CD14-positive monocyte (primary cell): ENCODE measurements around the gene LGI4. TPM values are rescaled to one million over a fixed set of nuclear protein-coding genes. Genes with fewer than 3 reads are reported as not detected.
A peak's percentile ranks its signal among the peaks of the same experiment; 100 is the strongest.

Source experiments
- DNase-seq, 3 donors: peaks; one replicate each; pipeline ENCODE4 v3.0.0-alpha.2; 2011 to 2022
- H2AFZ ChIP-seq: 2 replicates; pipeline ENCODE4 v1.6.0; 2012; ENCODE audit warnings: mild to moderate bottlenecking, low read depth, low read length, inconsistent platforms; ENCODE audit not compliant: insufficient read depth, poor library complexity, severe bottlenecking
- H3K27ac ChIP-seq, 2 donors: 1 replicate in 1 of 2; 2 replicates in 1 of 2; pipeline ENCODE4 v1.5.1; 2012 to 2013; ENCODE audit warnings: low read length in 2 of 2, control low read depth in 1 of 2, inconsistent platforms in 1 of 2, low read depth in 1 of 2, mild to moderate bottlenecking in 1 of 2
- H3K27me3 ChIP-seq, 2 donors: one replicate each; pipeline versions ENCODE4 v1.6.0 to v1.6.1; 2011 to 2013; ENCODE audit warnings: low read length in 2 of 2; ENCODE audit not compliant: control insufficient read depth in 2 of 2, insufficient read depth in 2 of 2
- H3K36me3 ChIP-seq, 2 donors: replicated peaks in 1 of 2; 1 replicate in 1 of 2; 2 replicates in 1 of 2; pipeline versions ENCODE4 v1.5.1 to v1.6.1; 2012 to 2013; ENCODE audit warnings: low read length in 2 of 2, control low read depth in 1 of 2, inconsistent platforms in 1 of 2, mild to moderate bottlenecking in 1 of 2; ENCODE audit not compliant: insufficient read depth in 2 of 2, control insufficient read depth in 1 of 2
- H3K4me1 ChIP-seq, 2 donors: 1 replicate in 1 of 2; 2 replicates in 1 of 2; pipeline versions ENCODE4 v1.5.1 to v1.6.1; 2012 to 2013; ENCODE audit warnings: low read length in 2 of 2, control low read depth in 1 of 2, inconsistent platforms in 1 of 2, mild to moderate bottlenecking in 1 of 2, moderate library complexity in 1 of 2; ENCODE audit not compliant: insufficient read depth in 2 of 2, control insufficient read depth in 1 of 2
- H3K4me2 ChIP-seq: replicated peaks from 2 replicates; pipeline ENCODE3; 2012; ENCODE audit warnings: low read length, moderate library complexity, mild to moderate bottlenecking; ENCODE audit not compliant: poor library complexity, severe bottlenecking; ENCODE audit errors: extremely low read depth
- H3K4me3 ChIP-seq, 3 experiments: fragments of 200-600 bp in 1 of 3; sonication (generic) in 1 of 3; replicated peaks in 1 of 3; 1 replicate in 2 of 3; 2 replicates in 1 of 3; pipeline ENCODE4 v1.5.1; 2011 to 2013; ENCODE audit warnings: low read length in 3 of 3, mild to moderate bottlenecking in 3 of 3, control low read depth in 2 of 3, low read depth in 2 of 3, inconsistent platforms in 1 of 3, moderate library complexity in 1 of 3
- H3K79me2 ChIP-seq: 2 replicates; pipeline ENCODE4 v1.6.0; 2012; ENCODE audit warnings: mild to moderate bottlenecking, control low read depth, inconsistent platforms, low read length, moderate library complexity; ENCODE audit not compliant: insufficient read depth
- H3K9ac ChIP-seq: 2 replicates; pipeline ENCODE4 v1.6.0; 2017; ENCODE audit warnings: low read length, mild to moderate bottlenecking; ENCODE audit not compliant: insufficient read depth, poor library complexity, severe bottlenecking
- H3K9me3 ChIP-seq, 2 donors: replicated peaks in 1 of 2; 1 replicate in 1 of 2; 2 replicates in 1 of 2; pipeline versions ENCODE4 v1.5.1 to v1.6.1; 2012 to 2013; ENCODE audit warnings: low read length in 2 of 2, control low read depth in 1 of 2; ENCODE audit not compliant: control insufficient read depth in 1 of 2, insufficient read depth in 1 of 2
- H4K20me1 ChIP-seq: 2 replicates; pipeline ENCODE4 v1.6.0; 2012; ENCODE audit warnings: mild to moderate bottlenecking, low read length, control low read depth, moderate library complexity; ENCODE audit not compliant: insufficient read depth
- H3K27ac Mint-ChIP-seq, 7 donors: one replicate each; pipeline ENCODE4 v1.8.0; 2020; ENCODE audit warnings: mild to moderate bottlenecking in 7 of 7, mixed read lengths in 7 of 7, moderate library complexity in 6 of 7, inconsistent platforms in 2 of 7
- H3K27me3 Mint-ChIP-seq, 3 donors: one replicate each; pipeline ENCODE4 v1.8.0; 2021 to 2022; ENCODE audit warnings: low read depth in 3 of 3, mild to moderate bottlenecking in 3 of 3, mixed read lengths in 3 of 3, moderate library complexity in 3 of 3, inconsistent platforms in 1 of 3
- H3K36me3 Mint-ChIP-seq, 2 donors: one replicate each; pipeline ENCODE4 v1.8.0; 2020; ENCODE audit warnings: mixed read lengths in 2 of 2, inconsistent platforms in 1 of 2, mild to moderate bottlenecking in 1 of 2
- H3K4me1 Mint-ChIP-seq: one replicate; pipeline ENCODE4 v1.8.0; 2020; ENCODE audit warnings: mild to moderate bottlenecking, mixed read lengths
- H3K4me3 Mint-ChIP-seq, 2 donors: one replicate each; pipeline ENCODE4 v1.8.0; 2020; ENCODE audit warnings: mild to moderate bottlenecking in 2 of 2, mixed read lengths in 2 of 2, moderate library complexity in 1 of 2
- H3K9me3 Mint-ChIP-seq, 7 donors: one replicate each; pipeline ENCODE4 v1.8.0; 2020 to 2022; ENCODE audit warnings: mixed read lengths in 7 of 7, mild to moderate bottlenecking in 6 of 7, moderate library complexity in 6 of 7, inconsistent platforms in 2 of 7
- WGBS: methylation state at CpG from one replicate; pipeline ENCODE4 v1.1.5; 2013; ENCODE audit warnings: missing lambda C conversion rate; ENCODE audit not compliant: insufficient coverage; 5-methylcytosine and 5-hydroxymethylcytosine counted together
- intact Hi-C, 2 donors: fragments of 100-400 bp; cut with micrococcal nuclease; formaldehyde crosslinking; loops; one replicate each; pipeline versions ENCODE4 v1.15.0 to v1.15.1; 2023
- polyA plus RNA-seq, 3 donors: library from polyadenylated mRNA; depleted of rRNA in 1 of 3; unstranded in 2 of 3; stranded (reverse) in 1 of 3; fragments of 300-500 nt in 2 of 3; fragments of >200 nt in 1 of 3; fragmentation: Illumina TruSeq in 2 of 3; gene quantifications; 1 replicate in 2 of 3; 2 replicates in 1 of 3; pipeline ENCODE4 v1.2.3, GENCODE V29; 2012 to 2021
- TF ChIP-seq, protein P1 (sequence below): fragments of 200-600 bp; IDR thresholded peaks from one replicate; pipeline ENCODE4 v1.8.0; 2022; ENCODE audit warnings: antibody characterized with exemption, mild to moderate bottlenecking

LGI4 gene
- polyA plus RNA-seq, 3 donors: 1.1 TPM; not detected in 2

GRCh38 chr19:35140207-35140961, 5.5 kb upstream of the LGI4 start:
- H3K36me3 Mint-ChIP-seq: no peaks in the 10 kb centered on the region
- Histone ChIP-seq H2AFZ (no peak overlapping the region), H3K4me2 (peak overlapping the region; percentile 36), H3K36me3 (no peaks in the 10 kb centered on the region), H3K79me2 (no peaks in the 10 kb centered on the region), H4K20me1 (no peaks in the 10 kb centered on the region), H3K27ac (no peak overlapping the region), H3K9me3 (peaks cover 0 to 8% of the 10 kb centered on the region in 2 donors), H3K4me1 (peaks cover 47 to 49% of the 10 kb centered on the region in 2 donors), H3K9ac (no peak overlapping the region), H3K4me3 (peak overlapping the region in 1 of 3 experiments; percentile 38), H3K27me3 (peaks cover 23 to 36% of the 10 kb centered on the region in 2 donors)
- H3K9me3 Mint-ChIP-seq: peaks cover 0 to 13% (median 0%) of the 10 kb centered on the region in 7 donors
- H3K27me3 Mint-ChIP-seq: peaks cover 29 to 45% (median 31%) of the 10 kb centered on the region in 3 donors
- DNase-seq: no peak
- H3K27ac Mint-ChIP-seq: peak overlapping the region in 4 of 7 donors; percentile 27 to 66 (median 39)
- H3K4me1 Mint-ChIP-seq: peaks cover 51% of the 10 kb centered on the region
- intact Hi-C loops: loop anchor here in 1 of 2 donors (5.0 kb wide), 1 partner anchor 127 kb away; the partner anchor contains the start of gene USF2
- WGBS: 64% methylated on average over 12 of the region's 12 CpGs
- H3K4me3 Mint-ChIP-seq: peak overlapping the region in 1 of 2 donors; percentile 32
- TF ChIP-seq, protein P1, sequence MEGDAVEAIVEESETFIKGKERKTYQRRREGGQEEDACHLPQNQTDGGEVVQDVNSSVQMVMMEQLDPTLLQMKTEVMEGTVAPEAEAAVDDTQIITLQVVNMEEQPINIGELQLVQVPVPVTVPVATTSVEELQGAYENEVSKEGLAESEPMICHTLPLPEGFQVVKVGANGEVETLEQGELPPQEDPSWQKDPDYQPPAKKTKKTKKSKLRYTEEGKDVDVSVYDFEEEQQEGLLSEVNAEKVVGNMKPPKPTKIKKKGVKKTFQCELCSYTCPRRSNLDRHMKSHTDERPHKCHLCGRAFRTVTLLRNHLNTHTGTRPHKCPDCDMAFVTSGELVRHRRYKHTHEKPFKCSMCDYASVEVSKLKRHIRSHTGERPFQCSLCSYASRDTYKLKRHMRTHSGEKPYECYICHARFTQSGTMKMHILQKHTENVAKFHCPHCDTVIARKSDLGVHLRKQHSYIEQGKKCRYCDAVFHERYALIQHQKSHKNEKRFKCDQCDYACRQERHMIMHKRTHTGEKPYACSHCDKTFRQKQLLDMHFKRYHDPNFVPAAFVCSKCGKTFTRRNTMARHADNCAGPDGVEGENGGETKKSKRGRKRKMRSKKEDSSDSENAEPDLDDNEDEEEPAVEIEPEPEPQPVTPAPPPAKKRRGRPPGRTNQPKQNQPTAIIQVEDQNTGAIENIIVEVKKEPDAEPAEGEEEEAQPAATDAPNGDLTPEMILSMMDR: no peak

GRCh38 chr19:35138305-35138892, 3.5 kb upstream of the LGI4 start, which contains the start of gene FXYD1:
TSS of gene FXYD1 (plus strand) at chr19:35138824. CDS start at chr19:35140080, 1,256 bp downstream.
- Histone ChIP-seq H3K4me2 (no peak within 1 kb of the TSS), H3K27me3 (peaks cover 9 to 17% of the 10 kb centered on the region in 2 donors), H3K9ac (no peak within 1 kb of the TSS), H3K79me2 (no peaks in the 10 kb centered on the region), H4K20me1 (no peaks in the 10 kb centered on the region), H2AFZ (peak within 1 kb of the TSS; percentile 38), H3K4me3 (no peak within 1 kb of the TSS), H3K27ac (no peak within 1 kb of the TSS), H3K9me3 (no peaks in the 10 kb centered on the region), H3K36me3 (no peaks in the 10 kb centered on the region), H3K4me1 (peaks cover 47 to 49% of the 10 kb centered on the region in 2 donors)
- H3K4me3 Mint-ChIP-seq: peak within 1 kb of the TSS in 1 of 2 donors; percentile 46
- intact Hi-C loops: loop anchor here (5.0 to 10.0 kb wide), 2 partner anchors 71 to 164 kb away; no protein-coding TSS in a partner anchor
- no peaks in the 10 kb centered on the region for H3K36me3 Mint-ChIP-seq
- H3K27ac Mint-ChIP-seq: peak within 1 kb of the TSS in 4 of 7 donors; percentile 52 to 85 (median 65)
- 96% methylated on average over 9 of the region's 18 CpGs for WGBS
- peaks cover 12 to 28% (median 14%) of the 10 kb centered on the region in 3 donors for H3K27me3 Mint-ChIP-seq
- no peak for DNase-seq
- peaks cover 48% of the 10 kb centered on the region for H3K4me1 Mint-ChIP-seq
- TF ChIP-seq, protein P1: no peak
- peaks cover 0 to 3% (median 0%) of the 10 kb centered on the region in 7 donors for H3K9me3 Mint-ChIP-seq
